Endothelial cell of umbilical vein (primary cell): Measurements from ENCODE around the gene LENG8. TPM values are rescaled to one million over a fixed set of nuclear protein-coding genes. Genes with fewer than 3 reads are reported as not detected.

Experiments
- BruUV-seq: library from RNA; stranded (reverse); fragments of 400-500 nt; replicated peaks from 2 replicates; lab custom pipeline; 2021; lab: Mats Ljungman, UMichigan
- CTCF ChIA-PET: fragments of 300-600, 350-600 bp; sonication (Branson Sonifier 250); formaldehyde crosslinking; loops from one replicate; lab custom pipeline; 2021; ENCODE audit warnings: antibody characterized with exemption, inconsistent platforms; lab: Charles Lee
- POLR2A ChIA-PET: fragments of 300-600, 350-600 bp; sonication (Branson Sonifier 250); formaldehyde crosslinking; loops from one replicate; lab custom pipeline; 2021; ENCODE audit warnings: antibody characterized with exemption, inconsistent platforms; lab: Charles Lee
- DNase-seq: peaks from one replicate; pipeline ENCODE4 v3.0.0-alpha.2; 2011; ENCODE audit warnings: low read depth, low spot score
- FAIRE-seq: peaks from 2 replicates; lab custom pipeline; 2011; peaks lifted over from hg19 to GRCh38; lab: Jason Lieb, UNC
- H2AFZ ChIP-seq: 2 replicates; pipeline ENCODE4 v1.6.0; 2012; ENCODE audit warnings: low read depth, low read length, control low read depth, inconsistent platforms
- H3K27ac ChIP-seq: 2 replicates; pipeline ENCODE4 v1.5.1; 2011; ENCODE audit warnings: low read depth, mild to moderate bottlenecking, control low read depth, low read length, moderate library complexity; ENCODE audit not compliant: insufficient read depth
- H3K27me3 ChIP-seq, 2 experiments: 2 replicates each; pipeline versions ENCODE4 v1.6.0 to v1.6.1; 2011; ENCODE audit warnings: low read length in 2 of 2, mixed read lengths in 1 of 2; ENCODE audit not compliant: control insufficient read depth in 2 of 2, insufficient read depth in 2 of 2
- H3K36me3 ChIP-seq, 2 experiments: 2 replicates in 1 of 2; 3 replicates in 1 of 2; pipeline ENCODE4 v1.5.1; 2011; ENCODE audit warnings: low read length in 2 of 2, mild to moderate bottlenecking in 1 of 2, moderate library complexity in 1 of 2; ENCODE audit not compliant: control insufficient read depth in 2 of 2, insufficient read depth in 2 of 2; ENCODE audit errors: extremely low read depth in 1 of 2
- H3K4me1 ChIP-seq: 3 replicates; pipeline ENCODE4 v1.5.1; 2011; ENCODE audit warnings: mild to moderate bottlenecking, low read length; ENCODE audit not compliant: control insufficient read depth, insufficient read depth; ENCODE audit errors: extremely low read depth
- H3K4me2 ChIP-seq: 2 replicates; pipeline ENCODE4 v1.6.1; 2011; ENCODE audit warnings: low read length, control low read depth, mixed read lengths; ENCODE audit not compliant: insufficient read depth
- H3K4me3 ChIP-seq, 3 experiments: fragments of 200-600 bp in 1 of 3; sonication (generic), shearing (Covaris generic) in 1 of 3; replicated peaks in 1 of 3; 2 replicates each; pipeline ENCODE4 v1.5.1; 2011 to 2016; ENCODE audit warnings: control low read depth in 3 of 3, low read length in 3 of 3, mild to moderate bottlenecking in 2 of 3, inconsistent platforms in 1 of 3, low read depth in 1 of 3, moderate library complexity in 1 of 3; ENCODE audit not compliant: insufficient read depth in 1 of 3
- H3K79me2 ChIP-seq: 2 replicates; pipeline ENCODE4 v1.6.0; 2012; ENCODE audit warnings: low read length, inconsistent platforms; ENCODE audit not compliant: control insufficient read depth, insufficient read depth
- H3K9ac ChIP-seq: replicated peaks from 2 replicates; pipeline ENCODE3; 2011; ENCODE audit warnings: low read length, control low read depth; ENCODE audit not compliant: insufficient read depth; ENCODE audit errors: extremely low read depth
- H3K9me1 ChIP-seq: replicated peaks from 3 replicates; pipeline ENCODE4 v1.6.0; 2011; ENCODE audit warnings: mild to moderate bottlenecking, low read length; ENCODE audit not compliant: control insufficient read depth, insufficient read depth; ENCODE audit errors: extremely low read depth
- H3K9me3 ChIP-seq: replicated peaks from 2 replicates; pipeline ENCODE4 v1.5.1; 2012; ENCODE audit warnings: low read length, inconsistent platforms; ENCODE audit not compliant: control insufficient read depth, insufficient read depth
- H4K20me1 ChIP-seq: replicated peaks from 2 replicates; pipeline ENCODE3; 2011; ENCODE audit warnings: mild to moderate bottlenecking, low read length; ENCODE audit not compliant: control insufficient read depth, insufficient read depth; ENCODE audit errors: extremely low read depth
- EZH2 ChIP-seq: IDR thresholded peaks from 2 replicates; pipeline ENCODE4 v1.6.1; 2012; ENCODE audit warnings: borderline replicate concordance, low read depth, mild to moderate bottlenecking, moderate library complexity, low read length, inconsistent platforms; ENCODE audit not compliant: severe bottlenecking
- FOS ChIP-seq: IDR thresholded peaks from 2 replicates; pipeline ENCODE4 v1.6.1; 2011; ENCODE audit warnings: mild to moderate bottlenecking, low read length, moderate library complexity, borderline replicate concordance; ENCODE audit not compliant: insufficient read depth
- GATA2 ChIP-seq: IDR thresholded peaks from 2 replicates; pipeline ENCODE4 v1.7.0; 2011; ENCODE audit warnings: low read depth, mild to moderate bottlenecking, moderate library complexity, mixed read lengths, low read length; ENCODE audit not compliant: insufficient read length, insufficient read depth
- JUN ChIP-seq: IDR thresholded peaks from 2 replicates; pipeline ENCODE4 v1.6.1; 2011; ENCODE audit warnings: borderline replicate concordance, low read depth; ENCODE audit not compliant: insufficient read length, insufficient read depth
- MYC ChIP-seq: IDR thresholded peaks from one replicate; pipeline ENCODE4 v1.6.1; 2011; ENCODE audit warnings: mild to moderate bottlenecking, low read depth, low read length
- POLR2A ChIP-seq: IDR thresholded peaks from 2 replicates; pipeline ENCODE4 v1.6.1; 2012; ENCODE audit warnings: low read depth, mild to moderate bottlenecking, control low read depth, low read length
- POLR2AphosphoS5 ChIP-seq: IDR thresholded peaks from 2 replicates; pipeline ENCODE4 v1.6.1; 2012; ENCODE audit warnings: low read depth, mild to moderate bottlenecking, control low read depth, low read length, moderate library complexity; ENCODE audit not compliant: insufficient read depth
- dilution Hi-C: fragments of 300-500 bp; cut with MboI; formaldehyde crosslinking; loops from one replicate; pipeline ENCODE4 v1.15.0; 2019; ENCODE audit warnings: low sequenced_read_pairs; ENCODE audit not compliant: extremely low pct_ligation_motif_present
- intact Hi-C: fragments of 100-400 bp; cut with micrococcal nuclease; formaldehyde crosslinking; loops from one replicate; pipeline ENCODE4 v1.10.0; 2022
- polyA plus RNA-seq, 4 experiments: library from polyadenylated mRNA; depleted of rRNA in 3 of 4; stranded (reverse) in 3 of 4; unstranded in 1 of 4; fragments of >200 nt; gene quantifications; 2 replicates each; pipeline versions ENCODE4 v1.2.1 to v1.2.3, GENCODE V29; 2011 to 2012; ENCODE audit warnings: missing spikeins in 1 of 4
- total RNA-seq: library from RNA; stranded (reverse); gene quantifications from 2 replicates; pipeline ENCODE4 v1.2.3, GENCODE V29; 2021
- TF ChIP-seq, protein P1 (sequence below): IDR thresholded peaks from 2 replicates; pipeline ENCODE4 v1.6.1; 2011; ENCODE audit not compliant: insufficient read depth, insufficient read length
- TF ChIP-seq, protein P2 (sequence below), 2 donors: IDR thresholded peaks; 1 replicate in 1 of 2; 2 replicates in 1 of 2; pipeline ENCODE4 v1.5.1; 2011; ENCODE audit warnings: low read length in 2 of 2, mild to moderate bottlenecking in 2 of 2, moderate library complexity in 2 of 2, control low read depth in 1 of 2, inconsistent platforms in 1 of 2, low read depth in 1 of 2; ENCODE audit not compliant: insufficient read depth in 1 of 2; ENCODE audit errors: extremely low read depth in 1 of 2

The LENG8 gene
- total and polyA plus RNA-seq, 2 donors (not counting 3 experiments of a cell fraction or from before 2014, with no cell fraction given) = 130 to 218 TPM

DNA sequence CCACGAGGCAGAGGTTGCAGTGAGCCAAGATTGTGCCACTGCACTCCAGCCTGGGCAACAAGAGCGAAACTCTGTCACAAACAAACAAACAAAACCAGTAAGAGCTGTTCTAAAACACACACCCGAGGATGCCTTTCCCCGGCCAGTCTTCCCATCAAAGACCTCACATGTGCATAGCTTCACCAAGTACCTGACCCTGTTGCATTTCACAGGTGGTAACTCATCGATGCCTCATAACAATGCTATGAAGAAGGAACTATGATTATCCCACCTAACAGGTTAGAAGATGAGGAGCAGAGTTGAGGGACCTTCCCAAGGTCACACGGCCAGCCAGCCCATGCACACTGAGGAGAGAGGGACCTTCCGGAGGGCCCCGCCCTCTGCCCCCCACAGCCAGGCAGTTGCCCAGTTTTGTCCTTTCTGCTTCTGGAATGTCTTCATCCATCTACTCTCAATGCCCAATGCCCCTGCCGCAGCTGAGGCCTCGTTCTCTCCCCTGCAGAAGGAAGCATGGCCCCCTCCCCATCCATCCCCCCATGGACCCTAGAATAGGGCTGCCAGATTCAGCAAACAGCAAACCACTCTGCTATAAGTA, 16.8 kb upstream of the LENG8 start:
- H3K9me1 ChIP-seq = no peaks in the 10 kb centered on the region
- H3K36me3 ChIP-seq = no peaks in the 10 kb centered on the region
- H3K4me1 ChIP-seq = no peaks in the 10 kb centered on the region
- dilution Hi-C loops = no loop called here
- peaks cover 0 to 2% of the 10 kb centered on the region in 2 experiments for H3K27me3 ChIP-seq
- no peak overlapping the region for H3K9ac ChIP-seq
- H3K4me2 ChIP-seq = no peak overlapping the region
- TF ChIP-seq POLR2A (no peak), FOS (no peak), POLR2AphosphoS5 (no peak), GATA2 (no peak), JUN (no peak), EZH2 (no peak), MYC (no peak)
- TF ChIP-seq, protein P1, sequence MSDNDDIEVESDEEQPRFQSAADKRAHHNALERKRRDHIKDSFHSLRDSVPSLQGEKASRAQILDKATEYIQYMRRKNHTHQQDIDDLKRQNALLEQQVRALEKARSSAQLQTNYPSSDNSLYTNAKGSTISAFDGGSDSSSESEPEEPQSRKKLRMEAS = no peak
- TF ChIP-seq, protein P2, sequence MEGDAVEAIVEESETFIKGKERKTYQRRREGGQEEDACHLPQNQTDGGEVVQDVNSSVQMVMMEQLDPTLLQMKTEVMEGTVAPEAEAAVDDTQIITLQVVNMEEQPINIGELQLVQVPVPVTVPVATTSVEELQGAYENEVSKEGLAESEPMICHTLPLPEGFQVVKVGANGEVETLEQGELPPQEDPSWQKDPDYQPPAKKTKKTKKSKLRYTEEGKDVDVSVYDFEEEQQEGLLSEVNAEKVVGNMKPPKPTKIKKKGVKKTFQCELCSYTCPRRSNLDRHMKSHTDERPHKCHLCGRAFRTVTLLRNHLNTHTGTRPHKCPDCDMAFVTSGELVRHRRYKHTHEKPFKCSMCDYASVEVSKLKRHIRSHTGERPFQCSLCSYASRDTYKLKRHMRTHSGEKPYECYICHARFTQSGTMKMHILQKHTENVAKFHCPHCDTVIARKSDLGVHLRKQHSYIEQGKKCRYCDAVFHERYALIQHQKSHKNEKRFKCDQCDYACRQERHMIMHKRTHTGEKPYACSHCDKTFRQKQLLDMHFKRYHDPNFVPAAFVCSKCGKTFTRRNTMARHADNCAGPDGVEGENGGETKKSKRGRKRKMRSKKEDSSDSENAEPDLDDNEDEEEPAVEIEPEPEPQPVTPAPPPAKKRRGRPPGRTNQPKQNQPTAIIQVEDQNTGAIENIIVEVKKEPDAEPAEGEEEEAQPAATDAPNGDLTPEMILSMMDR (IDR thresholded peaks at IDR 0.05; ENCODE audit: extremely low read depth in 1 of 2, insufficient read depth in 1 of 2, low read depth in 1 of 2, low read length in 2 of 2) = no peak
- POLR2A ChIA-PET = no interaction called here
- no TSS peak for BruUV-seq
- intact Hi-C loops = no loop called here
- no peaks in the 10 kb centered on the region for H3K79me2 ChIP-seq
- no peak overlapping the region for H3K4me3 ChIP-seq
- CTCF ChIA-PET = interaction anchor here (1.0 kb wide), 1 partner anchor 8 kb away, joined by 3 read pairs; no protein-coding TSS in a partner anchor
- no peak for FAIRE-seq
- no peaks in the 10 kb centered on the region for H4K20me1 ChIP-seq
- H3K27ac ChIP-seq = no peak overlapping the region
- DNase-seq = no peak
- no peaks in the 10 kb centered on the region for H3K9me3 ChIP-seq
- H2AFZ ChIP-seq = no peak overlapping the region
